ENCODE measurements around the gene ZNF878.

ZNF878 gene

GRCh38 chr19:12034620-12035019 is 18.1 kb downstream of the ZNF878 start:
- no peak for DNase-seq (ENCODE audit: low read depth)
- in situ Hi-C loops (cut with HindIII; ENCODE audit: low sequenced_read_pairs), result no loop called here
- H3K4me3 ChIP-seq (ENCODE audit: low read depth, low read length), result peak overlapping the region; percentile 86
- TF ChIP-seq CTCF (IDR thresholded peaks at IDR 0.05; ENCODE audit: low read depth, low read length, missing control alignments), result no peak

- peak overlapping the region; percentile 86 for H3K4me3 ChIP-seq (ENCODE audit: low read depth, low read length)
- no peak for TF ChIP-seq CTCF (IDR thresholded peaks at IDR 0.05; ENCODE audit: low read depth, low read length, missing control alignments)
- in situ Hi-C loops (cut with HindIII; ENCODE audit: low sequenced_read_pairs), result no loop called here
- no peak for DNase-seq (ENCODE audit: low read depth)
Observed at GRCh38 chr19:12034198-12034597, 18.6 kb downstream of the ZNF878 start.

- no peak for DNase-seq (ENCODE audit: low read depth)
- no peak for TF ChIP-seq CTCF (IDR thresholded peaks at IDR 0.05; ENCODE audit: low read depth, low read length, missing control alignments)
- in situ Hi-C loops (cut with HindIII; ENCODE audit: low sequenced_read_pairs), result no loop called here
- no peak overlapping the region for H3K4me3 ChIP-seq (ENCODE audit: low read depth, low read length)
Observed at GRCh38 chr19:12015753-12016116, 37.0 kb downstream of the ZNF878 start.

GRCh38 chr19:12015015-12015752 is 37.6 kb downstream of the ZNF878 start:
- in situ Hi-C loops (cut with HindIII; ENCODE audit: low sequenced_read_pairs), result no loop called here
- no peak for TF ChIP-seq CTCF (IDR thresholded peaks at IDR 0.05; ENCODE audit: low read depth, low read length, missing control alignments)
- DNase-seq (ENCODE audit: low read depth), result no peak
- H3K4me3 ChIP-seq (ENCODE audit: low read depth, low read length), result no peak overlapping the region

GRCh38 chr19:12000152-12000981 is 52.4 kb downstream of the ZNF878 start:
- TF ChIP-seq CTCF (IDR thresholded peaks at IDR 0.05; ENCODE audit: low read depth, low read length, missing control alignments), result no peak
- H3K4me3 ChIP-seq (ENCODE audit: low read depth, low read length), result no peak overlapping the region
- in situ Hi-C loops (cut with HindIII; ENCODE audit: low sequenced_read_pairs), result no loop called here
- peak; percentile 20 for DNase-seq (ENCODE audit: low read depth)

- DNase-seq (ENCODE audit: low read depth), result no peak
- no peak for TF ChIP-seq CTCF (IDR thresholded peaks at IDR 0.05; ENCODE audit: low read depth, low read length, missing control alignments)
- H3K4me3 ChIP-seq (ENCODE audit: low read depth, low read length), result no peak overlapping the region
- in situ Hi-C loops (cut with HindIII; ENCODE audit: low sequenced_read_pairs), result no loop called here
Observed at GRCh38 chr19:11995174-11995573, 57.6 kb downstream of the ZNF878 start.

All from astrocyte of the cerebellum (primary cell).